ENCODE measurements around the gene DAAM2.
A peak's percentile ranks its signal among the peaks of the same experiment; 100 is the strongest.

The DAAM2 gene

DNA sequence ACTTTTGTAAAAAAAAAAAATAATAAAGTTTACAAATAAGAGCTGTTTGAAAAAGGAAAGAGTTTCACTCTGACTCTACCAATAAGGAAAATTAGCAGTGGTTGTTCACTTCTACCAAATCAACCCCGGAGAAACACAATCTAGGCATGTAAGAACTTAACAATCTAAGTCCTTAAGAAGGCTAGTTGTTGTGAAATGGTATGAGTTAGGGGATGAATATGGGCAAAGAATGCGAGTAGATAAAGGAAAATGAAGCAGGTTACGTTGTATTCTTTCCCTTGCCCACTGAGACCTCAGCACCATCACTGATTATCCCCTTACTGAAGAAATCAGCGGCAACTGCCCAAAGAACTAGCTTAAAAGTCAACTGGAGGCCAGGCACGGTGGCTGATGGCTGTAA lies 126.7 kb downstream of the DAAM2 start:
- DNase-seq (ENCODE audit: low read depth), result no peak
- no peak overlapping the region for H3K4me3 ChIP-seq (ENCODE audit: low read depth, low read length)

DNA sequence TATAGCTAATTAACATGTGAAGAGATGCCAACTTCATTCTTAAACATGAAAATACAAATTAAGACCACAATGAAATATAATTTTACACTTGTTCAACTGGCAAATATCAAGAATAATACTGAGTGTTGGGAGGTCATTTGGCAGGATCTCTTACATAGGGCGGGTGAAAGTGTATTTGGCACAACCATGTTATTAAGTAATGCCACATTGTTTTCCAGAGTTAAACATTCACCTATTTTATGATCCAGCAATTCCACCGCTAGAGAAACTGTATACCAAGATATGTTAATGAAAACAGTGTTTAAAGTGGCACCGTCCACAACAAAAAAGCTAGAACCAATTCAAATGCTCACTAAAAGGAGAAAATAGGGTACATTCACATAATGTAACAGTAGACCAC lies 128.0 kb downstream of the DAAM2 start:
- H3K4me3 ChIP-seq (ENCODE audit: low read depth, low read length), result no peak overlapping the region
- no peak for DNase-seq (ENCODE audit: low read depth)

DNA sequence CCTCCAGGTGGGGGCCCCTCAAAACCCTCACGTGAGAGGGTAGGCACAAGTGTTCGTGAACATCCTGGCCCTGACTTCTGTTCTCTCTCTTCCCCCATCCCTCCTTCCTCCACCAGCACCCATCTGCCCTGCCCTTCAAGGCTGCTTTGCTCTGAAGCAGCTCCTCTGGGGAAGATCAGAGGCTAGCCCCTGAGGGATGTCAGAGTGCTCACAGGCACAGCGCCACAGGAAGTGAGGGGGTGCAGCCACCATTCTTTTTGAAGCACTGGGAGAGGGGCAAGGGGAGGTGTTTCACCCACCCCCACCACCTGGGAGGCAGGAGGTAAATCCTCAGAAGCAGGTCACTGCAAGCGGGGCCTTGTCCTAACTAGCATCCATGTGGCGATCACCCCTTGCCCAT lies 130.6 kb downstream of the DAAM2 start:
- H3K4me3 ChIP-seq (ENCODE audit: low read depth, low read length), result no peak overlapping the region
- no peak for DNase-seq (ENCODE audit: low read depth)

DNA sequence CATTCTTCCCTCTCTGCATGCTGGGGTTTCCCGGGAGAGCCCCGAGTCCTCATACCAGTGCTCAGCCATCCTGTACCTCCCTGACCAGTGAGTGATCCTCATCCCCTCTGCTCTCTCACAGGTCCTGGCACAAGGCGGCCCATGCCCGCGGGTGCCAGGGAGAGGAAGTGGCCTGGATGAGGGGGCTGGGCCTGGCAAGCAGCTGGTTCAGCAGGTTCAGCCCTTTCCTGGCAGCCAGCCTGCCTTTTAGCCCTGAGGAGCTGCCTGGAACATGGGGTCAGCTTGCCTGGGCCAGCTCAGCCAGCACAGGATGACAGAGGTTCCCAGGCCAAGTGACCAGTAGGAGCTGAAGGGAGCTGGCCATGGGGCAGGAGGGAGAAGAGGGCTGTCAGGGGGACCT lies 131.2 kb downstream of the DAAM2 start:
- no peak overlapping the region for H3K4me3 ChIP-seq (ENCODE audit: low read depth, low read length)
- no peak for DNase-seq (ENCODE audit: low read depth)

DNA sequence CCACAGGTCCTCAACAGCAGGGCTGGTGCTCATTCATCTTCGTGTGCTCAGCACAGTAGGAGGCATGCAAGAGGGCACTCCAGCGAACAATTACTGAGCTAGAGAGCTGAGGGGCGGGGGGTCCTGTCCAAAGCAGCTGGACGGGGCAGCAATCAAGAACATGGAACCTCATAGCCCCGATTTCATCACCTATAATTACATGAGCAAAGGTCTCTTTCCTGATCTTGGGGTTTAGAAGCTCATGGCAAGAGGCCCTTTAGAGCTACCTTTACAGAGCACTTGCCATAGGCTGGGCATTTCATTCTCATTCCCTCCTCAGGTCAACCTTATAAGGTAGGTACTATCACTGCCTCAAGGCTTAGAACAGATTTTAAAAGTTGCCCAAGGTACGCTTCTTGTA lies 131.7 kb downstream of the DAAM2 start:
- no peak overlapping the region for H3K4me3 ChIP-seq (ENCODE audit: low read depth, low read length)
- DNase-seq (ENCODE audit: low read depth), result no peak

DNA sequence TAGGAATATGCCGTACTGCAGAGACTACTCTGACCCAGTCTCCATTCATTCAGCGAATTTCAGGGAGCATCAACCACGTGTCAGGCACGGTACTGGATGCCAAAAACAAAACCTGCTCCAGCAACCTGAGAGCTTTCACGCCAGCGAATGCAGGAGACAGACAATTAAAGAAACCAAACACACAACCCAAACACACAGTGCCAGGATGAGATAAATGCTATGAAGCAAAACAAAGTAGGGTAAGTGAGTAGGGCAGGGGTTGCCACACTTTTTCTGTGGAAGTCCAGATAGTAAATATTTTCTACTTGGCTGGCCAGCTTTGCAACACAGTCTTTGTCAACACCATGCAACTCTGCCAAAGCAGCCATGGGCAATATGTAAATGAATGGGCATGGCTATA lies 132.1 kb downstream of the DAAM2 start:
- H3K4me3 ChIP-seq (ENCODE audit: low read depth, low read length), result no peak overlapping the region
- DNase-seq (ENCODE audit: low read depth), result no peak

DNA sequence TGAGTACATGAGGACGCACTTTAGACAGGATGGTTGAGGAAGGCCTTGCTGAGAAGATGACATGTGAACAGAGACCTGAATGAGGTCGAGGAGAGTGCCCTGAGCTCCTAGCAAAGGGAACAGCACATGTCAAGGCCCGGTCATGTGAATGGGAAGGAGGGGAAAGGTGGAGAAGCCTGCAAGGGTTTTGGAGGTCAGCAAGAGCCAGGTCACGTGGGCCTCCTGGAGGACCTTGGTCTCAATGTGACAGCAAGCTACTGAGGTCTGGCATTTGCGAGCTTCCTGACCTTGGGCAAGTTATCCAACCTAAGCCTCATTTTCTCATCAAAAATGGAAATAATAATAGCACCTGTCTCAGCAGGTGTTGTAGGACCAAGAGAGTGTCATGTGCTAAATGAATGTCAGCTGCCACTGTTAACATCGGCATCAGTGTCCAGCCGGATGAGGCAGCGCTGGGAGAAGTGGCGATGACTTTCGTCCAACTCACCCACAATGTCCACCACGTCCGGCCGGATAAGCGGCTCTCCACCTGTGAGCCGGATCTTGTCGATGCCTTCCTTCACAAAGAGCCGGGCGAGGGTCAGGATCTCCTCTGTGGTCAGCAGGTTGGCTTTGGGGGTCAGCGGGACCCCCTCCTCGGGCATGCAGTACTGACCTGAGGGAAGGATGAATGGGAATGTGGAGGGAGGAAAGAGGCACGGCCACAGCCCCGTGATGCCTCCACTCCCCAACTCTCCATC lies 133.2 kb downstream of the DAAM2 start:
- no peak for DNase-seq (ENCODE audit: low read depth)
- no peak overlapping the region for H3K4me3 ChIP-seq (ENCODE audit: low read depth, low read length)

DNA sequence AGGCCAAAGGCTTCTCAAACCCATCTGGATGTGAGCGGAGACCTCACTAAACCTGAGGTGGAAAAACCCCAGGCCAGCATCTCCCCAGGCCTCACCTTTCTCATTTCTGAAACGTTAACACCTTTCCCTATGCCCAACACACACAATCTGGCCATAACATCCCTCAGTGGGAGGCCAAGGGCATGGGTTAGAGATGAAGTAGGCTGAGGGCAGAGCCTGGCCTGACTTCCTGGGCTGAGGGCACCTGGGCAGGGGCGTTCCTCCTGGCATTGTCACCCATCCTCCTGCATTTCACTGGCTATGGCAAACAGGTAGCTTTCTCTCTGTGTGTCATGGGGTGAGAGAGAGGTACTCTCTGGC lies 133.7 kb downstream of the DAAM2 start:
- DNase-seq (ENCODE audit: low read depth), result no peak
- no peak overlapping the region for H3K4me3 ChIP-seq (ENCODE audit: low read depth, low read length)

DNA sequence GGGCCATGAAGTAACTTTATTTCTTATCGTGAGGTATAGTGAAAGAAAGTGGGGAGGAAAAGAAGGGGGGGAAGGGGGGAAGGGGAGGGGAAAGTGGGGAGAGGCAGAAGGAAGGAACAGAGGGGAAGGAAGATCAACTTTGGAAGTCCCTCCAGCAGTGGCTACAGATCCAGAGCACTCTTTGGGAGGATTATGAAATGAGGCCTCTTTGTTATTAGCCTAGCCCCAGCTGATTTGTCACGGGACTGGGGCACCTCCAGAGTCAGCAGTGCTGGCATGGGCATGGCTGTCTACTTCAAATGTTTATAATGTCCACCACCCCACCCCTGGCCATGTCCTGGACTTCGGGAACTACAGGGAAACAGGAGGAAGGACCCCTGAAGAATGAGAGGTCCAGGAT lies 134.5 kb downstream of the DAAM2 start:
- no peak for DNase-seq (ENCODE audit: low read depth)

DNA sequence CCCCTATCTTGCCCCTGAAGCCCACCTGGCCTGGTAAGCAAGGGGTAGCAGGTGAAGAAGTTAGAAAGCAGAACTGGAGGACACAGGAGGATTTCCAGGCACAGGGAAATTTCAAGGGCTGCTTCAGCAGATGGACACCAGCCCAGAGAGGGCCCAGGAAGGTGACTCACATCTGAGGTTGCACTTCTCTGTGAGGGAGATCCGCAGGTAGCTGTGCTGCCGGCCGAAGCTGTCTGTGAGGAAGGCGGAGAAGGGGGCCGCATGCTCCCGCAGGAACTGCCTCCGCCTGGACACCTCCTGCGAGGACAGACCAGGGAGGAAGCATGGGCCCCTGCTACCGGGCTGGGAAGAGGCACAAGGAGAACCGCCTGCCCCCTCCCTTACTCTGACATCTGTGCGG lies 135.0 kb downstream of the DAAM2 start:
- H3K4me3 ChIP-seq (ENCODE audit: low read depth, low read length), result no peak overlapping the region
- DNase-seq (ENCODE audit: low read depth), result no peak

More for the DNA sequence above, 134.5 kb downstream of the DAAM2 start:
- H3K4me3 ChIP-seq (ENCODE audit: low read depth, low read length), result no peak overlapping the region

DNA sequence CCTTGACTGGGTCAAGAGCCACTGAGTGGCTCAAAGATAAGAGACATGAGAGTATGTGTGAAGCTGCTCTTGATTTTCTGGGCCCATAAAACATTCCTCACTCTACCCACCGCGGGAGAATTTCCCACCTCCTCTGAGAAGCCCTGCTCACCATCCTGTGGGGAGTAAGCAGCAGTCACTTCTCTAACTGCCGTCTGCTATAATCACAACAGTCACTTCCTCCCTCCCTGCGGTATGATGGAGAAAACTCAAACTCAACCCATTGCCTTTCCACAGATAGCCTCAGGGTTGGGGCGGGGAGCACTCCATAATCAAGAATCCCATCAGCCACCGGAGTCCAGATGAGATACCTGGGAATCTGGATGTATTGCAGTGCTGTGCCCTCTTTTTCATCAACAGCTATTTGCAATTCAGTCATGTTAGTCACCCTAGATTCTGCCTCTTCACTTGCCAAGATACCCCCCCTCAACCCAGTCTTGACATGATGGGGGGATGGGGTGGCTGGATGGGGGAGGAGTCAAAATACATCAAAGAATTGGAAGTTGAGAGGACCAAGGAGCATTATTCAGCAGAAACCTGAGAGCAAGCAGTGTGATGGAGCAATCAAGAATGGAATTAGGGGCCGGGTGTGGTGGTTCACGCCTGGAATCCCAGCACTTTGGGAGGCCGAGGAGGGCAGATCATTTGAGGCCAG lies 137.0 kb downstream of the DAAM2 start:
- no peak for DNase-seq (ENCODE audit: low read depth)
- H3K4me3 ChIP-seq (ENCODE audit: low read depth, low read length), result no peak overlapping the region

DNA sequence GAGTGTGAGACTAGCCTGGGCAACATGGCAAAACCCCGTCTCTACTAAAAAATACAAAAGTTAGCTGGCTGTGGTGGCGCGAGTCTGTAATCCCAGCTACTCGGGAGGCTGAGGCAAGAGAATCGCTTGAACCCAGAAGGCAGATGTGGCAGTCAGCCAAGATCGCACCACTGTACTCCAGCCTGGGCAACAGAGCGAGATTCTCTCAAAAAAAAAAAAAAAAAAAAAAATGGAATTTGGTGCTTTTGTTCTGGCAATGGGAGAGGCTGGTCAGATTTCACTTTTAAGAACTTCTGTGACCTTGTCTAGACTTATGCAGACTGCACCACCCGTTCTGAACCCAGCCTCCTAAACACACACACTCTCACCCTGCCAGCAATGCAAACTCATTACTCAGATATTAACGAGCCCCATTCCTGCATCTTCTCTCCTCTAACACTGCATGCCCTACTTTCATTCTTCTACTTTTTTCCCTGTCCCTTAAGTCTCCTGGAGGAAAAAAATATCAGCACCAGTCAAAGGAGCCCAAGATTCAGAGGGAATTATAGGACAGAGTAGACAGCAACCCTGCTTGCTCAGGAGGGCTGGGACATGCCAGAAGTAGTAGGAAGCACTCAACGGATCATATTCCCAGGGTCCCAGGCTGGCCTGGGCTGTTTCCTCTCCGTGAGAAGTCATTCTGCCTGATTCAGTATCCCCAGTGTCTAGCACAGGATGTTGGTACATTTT lies 137.7 kb downstream of the DAAM2 start:
- peak; percentile 36 for DNase-seq (ENCODE audit: low read depth)
- H3K4me3 ChIP-seq (ENCODE audit: low read depth, low read length), result no peak overlapping the region

DNA sequence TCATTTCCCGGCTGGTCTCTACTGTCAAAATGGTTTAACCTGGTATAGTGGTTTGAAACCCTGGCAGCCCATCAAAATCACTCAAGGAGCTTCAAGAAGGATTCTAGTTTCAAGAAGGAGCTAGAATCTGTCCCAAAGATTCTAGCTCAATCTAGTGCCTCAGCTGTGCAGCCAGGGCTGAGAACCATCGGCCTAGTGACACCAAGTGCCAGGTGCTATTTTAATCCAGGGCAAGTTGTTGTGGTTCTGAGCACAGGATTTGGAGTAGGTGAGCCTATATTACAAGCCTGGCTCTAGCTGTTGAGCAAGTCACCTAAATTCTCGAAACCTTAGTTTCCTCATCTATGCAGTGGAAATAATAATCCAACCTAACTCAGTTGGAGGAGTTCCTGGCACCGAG lies 138.4 kb downstream of the DAAM2 start:
- no peak overlapping the region for H3K4me3 ChIP-seq (ENCODE audit: low read depth, low read length)
- DNase-seq (ENCODE audit: low read depth), result no peak

DNA sequence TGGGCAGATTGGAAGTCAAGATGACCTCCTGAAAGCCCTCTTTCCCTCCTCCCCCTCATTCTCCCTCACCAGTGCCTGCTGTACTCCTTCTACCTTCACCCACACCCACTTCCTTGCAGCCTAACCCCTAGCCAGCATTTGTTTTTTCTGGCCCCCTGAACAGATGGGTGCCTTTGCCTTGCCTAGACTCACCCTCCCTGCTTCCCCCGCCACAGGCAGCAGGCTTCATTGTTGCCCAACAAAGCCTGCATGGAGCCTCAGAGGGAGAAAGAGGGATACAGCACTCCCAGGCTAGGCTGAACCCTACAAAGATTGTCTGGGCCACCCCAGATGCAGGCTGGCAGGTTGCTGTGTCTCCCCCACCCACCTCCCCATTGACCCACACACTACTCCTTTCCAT lies 139.4 kb downstream of the DAAM2 start:
- H3K4me3 ChIP-seq (ENCODE audit: low read depth, low read length), result no peak overlapping the region
- no peak for DNase-seq (ENCODE audit: low read depth)

DNA sequence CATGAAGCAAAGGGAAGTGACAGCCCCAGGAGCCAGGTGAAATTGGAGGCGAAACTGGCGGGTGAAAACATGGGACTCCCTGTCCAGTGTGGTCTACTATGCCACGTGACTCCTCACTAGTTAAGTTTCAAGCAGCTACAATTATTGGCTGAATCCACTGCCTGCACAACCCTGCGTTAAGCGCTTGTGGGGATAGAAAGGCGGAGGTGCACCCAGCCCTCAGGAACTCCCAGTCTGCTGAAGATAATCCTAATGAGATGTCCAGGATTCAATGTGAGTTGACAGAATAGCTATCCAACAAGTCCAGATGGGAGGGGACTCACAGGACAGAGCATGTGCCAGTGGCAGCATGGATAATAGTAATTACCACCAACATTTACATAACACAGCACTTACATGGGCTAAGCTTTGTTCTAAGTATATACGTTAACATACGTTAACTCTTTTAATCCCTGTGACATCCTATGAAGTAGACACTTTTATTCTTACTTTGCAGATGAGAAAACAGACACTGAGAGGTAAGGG lies 140.3 kb downstream of the DAAM2 start:
- no peak for DNase-seq (ENCODE audit: low read depth)
- H3K4me3 ChIP-seq (ENCODE audit: low read depth, low read length), result no peak overlapping the region

DNA sequence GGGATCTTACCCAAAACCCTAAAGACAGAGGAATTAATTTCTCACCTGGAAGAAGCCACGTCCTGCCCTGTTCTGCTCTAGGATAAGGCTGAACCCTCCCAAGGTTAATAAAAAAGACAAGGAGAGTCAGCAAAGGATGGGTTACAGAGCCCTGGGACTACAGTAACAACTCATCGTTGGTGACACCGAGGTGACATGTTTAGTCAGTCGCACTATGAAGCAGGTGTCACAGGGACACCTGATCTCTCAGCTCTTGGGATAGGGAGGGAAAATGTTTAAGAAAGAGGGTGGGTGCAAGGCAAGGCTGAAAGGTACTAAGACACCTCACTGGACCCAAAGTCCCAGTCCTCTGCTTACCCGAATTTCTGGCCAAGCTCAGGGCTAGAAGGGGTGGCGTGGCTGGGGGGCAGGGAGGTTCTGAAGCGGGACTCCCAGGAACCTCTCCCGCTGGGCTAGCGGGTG lies 141.5 kb downstream of the DAAM2 start:
- H3K4me3 ChIP-seq (ENCODE audit: low read depth, low read length), result peak overlapping the region; percentile 77
- no peak for DNase-seq (ENCODE audit: low read depth)

DNA sequence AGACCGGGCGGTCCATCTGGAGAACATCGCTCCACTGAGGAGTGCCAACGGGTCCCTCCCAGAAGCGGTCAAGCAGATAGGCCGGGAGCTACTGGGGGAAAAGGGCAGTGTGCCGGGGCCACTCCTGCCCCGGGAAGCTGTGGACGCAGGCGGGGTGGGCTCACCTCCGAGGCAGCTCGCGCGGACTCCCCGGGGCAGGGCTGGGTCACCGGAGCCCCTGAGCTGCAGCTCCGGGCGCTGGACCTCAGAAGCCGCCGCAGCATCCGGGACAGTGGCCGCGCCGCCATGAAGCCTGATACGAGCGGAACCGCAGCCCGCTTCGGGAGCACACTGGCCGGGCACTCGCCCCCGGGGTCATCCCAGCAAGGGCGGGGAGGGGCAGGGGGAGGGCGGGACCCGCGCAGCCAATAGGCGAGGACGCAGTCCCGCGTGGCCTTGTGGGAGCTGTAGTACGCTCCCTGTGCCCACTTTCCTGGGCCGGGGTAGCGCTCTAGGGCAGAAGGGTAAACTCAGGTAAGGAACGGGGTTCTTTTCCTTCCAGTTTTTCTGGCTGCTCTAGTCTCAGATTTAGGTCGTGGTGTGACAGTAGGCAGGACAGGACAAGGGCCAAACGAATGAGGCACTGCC lies 142.1 kb downstream of the DAAM2 start, which contains the start of gene MOCS1:
Gene MOCS1 (minus strand): TSS at position 332 of the 627 bp plus-strand sequence. CDS start 45 bp downstream, at position 287.
- H3K4me3 ChIP-seq (ENCODE audit: low read depth, low read length), result peak within 1 kb of the TSS; percentile 77

DNA sequence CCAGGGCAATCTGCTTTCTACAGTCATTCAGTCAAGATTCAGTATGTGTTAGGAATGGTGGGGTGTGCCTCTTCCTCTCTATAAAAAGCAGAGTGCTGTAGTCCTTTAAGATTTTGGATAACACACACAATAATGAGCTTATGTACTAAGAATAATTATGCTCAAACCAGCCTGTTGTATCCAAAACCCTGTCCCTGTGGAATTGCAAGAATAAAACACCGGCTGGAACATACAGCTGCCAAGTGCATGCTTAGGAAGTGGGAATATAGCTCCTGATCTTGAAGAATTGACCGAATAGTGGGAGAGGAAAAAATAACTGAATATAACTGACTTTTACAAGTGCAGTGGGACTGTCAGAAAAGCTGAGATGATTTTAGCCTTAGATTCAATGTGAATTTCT lies 143.1 kb downstream of the DAAM2 start:
- no peak overlapping the region for H3K4me3 ChIP-seq (ENCODE audit: low read depth, low read length)
- no peak for DNase-seq (ENCODE audit: low read depth)

More for the DNA sequence above, 142.1 kb downstream of the DAAM2 start, which contains the start of gene MOCS1:
- no peak for DNase-seq (ENCODE audit: low read depth)

DNA sequence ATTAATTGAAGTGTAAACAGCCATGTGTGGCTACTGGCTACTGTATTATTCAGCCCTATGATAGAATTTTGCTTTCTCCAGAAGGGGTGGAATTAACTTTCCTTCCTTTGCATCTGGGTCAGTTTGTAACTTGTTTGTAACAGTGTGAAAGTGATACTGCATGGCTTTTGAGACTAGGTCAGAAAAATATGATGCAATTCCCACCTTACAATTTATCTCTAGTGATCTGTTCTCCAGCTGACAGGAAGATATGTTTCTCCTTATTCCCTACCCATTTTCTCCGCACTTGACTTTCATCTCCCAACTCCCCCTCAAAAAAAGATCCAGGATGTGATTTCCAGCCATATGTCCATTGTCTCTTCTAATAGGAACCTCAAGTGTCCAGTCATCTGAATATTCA lies 144.7 kb downstream of the DAAM2 start:
- H3K4me3 ChIP-seq (ENCODE audit: low read depth, low read length), result no peak overlapping the region
- no peak for DNase-seq (ENCODE audit: low read depth)
